H9 (cell line): ENCODE data around the gene PPP1R9A. TPM values are rescaled to one million over a fixed set of nuclear protein-coding genes. Genes with fewer than 3 reads are reported as not detected.

ENCODE experiments used
- DNase-seq: peaks from one replicate; pipeline ENCODE4 v3.0.0-alpha.2; 2017
- H2AFZ ChIP-seq: one replicate; pipeline ENCODE4 v1.6.1; 2013; ENCODE audit warnings: mild to moderate bottlenecking, low read length, control low read depth, moderate library complexity
- H2AK5ac ChIP-seq: 2 replicates; pipeline ENCODE4 v1.6.1; 2013; ENCODE audit warnings: low read length, control low read depth, mixed read lengths; ENCODE audit not compliant: insufficient read length
- H2BK120ac ChIP-seq: one replicate; pipeline ENCODE4 v1.6.1; 2013; ENCODE audit warnings: low read depth, mild to moderate bottlenecking, low read length, control low read depth, inconsistent platforms; ENCODE audit not compliant: poor library complexity, severe bottlenecking
- H2BK12ac ChIP-seq: 2 replicates; pipeline ENCODE4 v1.6.1; 2013; ENCODE audit warnings: low read length, control low read depth, mixed read lengths, low read depth; ENCODE audit not compliant: insufficient read length
- H2BK15ac ChIP-seq: 2 replicates; pipeline ENCODE4 v1.6.1; 2013; ENCODE audit warnings: low read depth, low read length, control low read depth
- H2BK20ac ChIP-seq: one replicate; pipeline ENCODE4 v1.6.1; 2013; ENCODE audit warnings: low read depth, mild to moderate bottlenecking, low read length, control low read depth, inconsistent platforms; ENCODE audit not compliant: poor library complexity, severe bottlenecking
- H2BK5ac ChIP-seq: 2 replicates; pipeline ENCODE4 v1.6.1; 2013; ENCODE audit warnings: low read length, control low read depth, mixed read lengths; ENCODE audit not compliant: insufficient read length
- H3K14ac ChIP-seq: 2 replicates; pipeline ENCODE4 v1.6.1; 2013; ENCODE audit warnings: low read length, control low read depth; ENCODE audit not compliant: insufficient read depth
- H3K18ac ChIP-seq: 2 replicates; pipeline ENCODE4 v1.6.1; 2013; ENCODE audit warnings: low read depth, mild to moderate bottlenecking, mixed read lengths, low read length, control low read depth; ENCODE audit not compliant: insufficient read length
- H3K23ac ChIP-seq: 2 replicates; pipeline ENCODE4 v1.6.1; 2013; ENCODE audit warnings: low read length, control low read depth, mixed read lengths, low read depth; ENCODE audit not compliant: insufficient read length
- H3K23me2 ChIP-seq: 2 replicates; pipeline ENCODE4 v1.6.1; 2013; ENCODE audit warnings: low read depth, mild to moderate bottlenecking, mixed read lengths, low read length, control low read depth; ENCODE audit not compliant: insufficient read length, poor library complexity, severe bottlenecking
- H3K27ac ChIP-seq: 2 replicates; pipeline ENCODE4 v1.5.1; 2013; ENCODE audit warnings: low read length, control low read depth, mixed read lengths, low read depth; ENCODE audit not compliant: insufficient read length
- H3K27me3 ChIP-seq: 2 replicates; pipeline ENCODE4 v1.6.1; 2013; ENCODE audit warnings: low read length, control low read depth, inconsistent platforms; ENCODE audit not compliant: insufficient read depth
- H3K4ac ChIP-seq: 2 replicates; pipeline ENCODE4 v1.6.1; 2013; ENCODE audit warnings: low read depth, mild to moderate bottlenecking, control low read depth, inconsistent platforms, low read length, moderate library complexity
- H3K4me1 ChIP-seq: 2 replicates; pipeline ENCODE4 v1.6.1; 2013; ENCODE audit warnings: low read length, control low read depth, inconsistent platforms; ENCODE audit not compliant: insufficient read depth
- H3K4me2 ChIP-seq: 2 replicates; pipeline ENCODE4 v1.6.1; 2013; ENCODE audit warnings: low read length, control low read depth, mixed read lengths; ENCODE audit not compliant: insufficient read length, insufficient read depth
- H3K56ac ChIP-seq: 2 replicates; pipeline ENCODE4 v1.6.1; 2013; ENCODE audit warnings: low read depth, mild to moderate bottlenecking, mixed read lengths, low read length, control low read depth; ENCODE audit not compliant: insufficient read length
- H3K79me1 ChIP-seq: 2 replicates; pipeline ENCODE4 v1.6.1; 2013; ENCODE audit warnings: low read depth, mild to moderate bottlenecking, moderate library complexity, low read length, control low read depth, inconsistent platforms; ENCODE audit not compliant: insufficient read depth, poor library complexity, severe bottlenecking
- H3K79me2 ChIP-seq: 2 replicates; pipeline ENCODE4 v1.6.1; 2013; ENCODE audit warnings: low read length, control low read depth, inconsistent platforms; ENCODE audit not compliant: insufficient read depth
- H3K9ac ChIP-seq: 2 replicates; pipeline ENCODE4 v1.6.1; 2013; ENCODE audit warnings: low read length, control low read depth, mixed read lengths; ENCODE audit not compliant: insufficient read length; ENCODE audit errors: extremely low read depth
- H3K9me3 ChIP-seq: one replicate; pipeline ENCODE4 v1.6.1; 2013; ENCODE audit warnings: low read depth, low read length, inconsistent platforms; ENCODE audit not compliant: control insufficient read depth
- H3T11ph ChIP-seq: one replicate; pipeline ENCODE4 v1.6.1; 2013; ENCODE audit warnings: mild to moderate bottlenecking, low read length, control low read depth, inconsistent platforms
- H4K20me1 ChIP-seq: one replicate; pipeline ENCODE4 v1.6.1; 2013; ENCODE audit not compliant: control insufficient read depth, insufficient read length, insufficient read depth
- H4K5ac ChIP-seq: 2 replicates; pipeline ENCODE4 v1.6.1; 2013; ENCODE audit warnings: low read depth, mild to moderate bottlenecking, mixed read lengths, low read length, control low read depth; ENCODE audit not compliant: insufficient read length
- H4K8ac ChIP-seq: replicated peaks from 2 replicates; pipeline ENCODE4 v1.6.1; 2013; ENCODE audit warnings: low read length, control low read depth, mixed read lengths, low read depth; ENCODE audit not compliant: insufficient read length
- H4K91ac ChIP-seq: 2 replicates; pipeline ENCODE4 v1.6.1; 2013; ENCODE audit warnings: low read depth, mild to moderate bottlenecking, moderate library complexity, mixed read lengths, low read length, control low read depth; ENCODE audit not compliant: insufficient read length
- H3K27ac Mint-ChIP-seq, 3 experiments: 2 replicates in 2 of 3; 3 replicates in 1 of 3; pipeline ENCODE4 v1.8.0; 2020 to 2021; ENCODE audit warnings: mixed read lengths in 3 of 3, mild to moderate bottlenecking in 1 of 3, moderate library complexity in 1 of 3
- H3K27me3 Mint-ChIP-seq: 2 replicates; pipeline ENCODE4 v1.8.0; 2021; ENCODE audit warnings: low read depth, mild to moderate bottlenecking, moderate library complexity, mixed read lengths
- H3K36me3 Mint-ChIP-seq, 3 experiments: 2 replicates in 2 of 3; 3 replicates in 1 of 3; pipeline ENCODE4 v1.8.0; 2020 to 2021; ENCODE audit warnings: low read depth in 3 of 3, mixed read lengths in 3 of 3; ENCODE audit not compliant: insufficient read depth in 1 of 3
- H3K4me1 Mint-ChIP-seq, 2 experiments: 2 replicates each; pipeline ENCODE4 v1.8.0; 2020; ENCODE audit warnings: mixed read lengths in 2 of 2
- H3K4me3 Mint-ChIP-seq, 2 experiments: 2 replicates in 1 of 2; 3 replicates in 1 of 2; pipeline ENCODE4 v1.8.0; 2020 to 2021; ENCODE audit warnings: mild to moderate bottlenecking in 2 of 2, mixed read lengths in 2 of 2, moderate library complexity in 1 of 2
- H3K9me3 Mint-ChIP-seq, 2 experiments: 2 replicates in 1 of 2; 3 replicates in 1 of 2; pipeline ENCODE4 v1.8.0; 2020; ENCODE audit warnings: mild to moderate bottlenecking in 2 of 2, mixed read lengths in 2 of 2, moderate library complexity in 1 of 2
- WGBS: extraction: QIAGEN DNeasy Blood & Tissue Kit; methylation state at CpG from one replicate; pipeline ENCODE4 v1.1.7; 2013; ENCODE audit warnings: missing lambda C conversion rate, low lambda C conversion rate, mixed read lengths; ENCODE audit not compliant: insufficient read length; ENCODE audit errors: extremely low coverage; 5-methylcytosine and 5-hydroxymethylcytosine counted together
- total RNA-seq: library from RNA; stranded (reverse); gene quantifications from 2 replicates; pipeline ENCODE4 v1.2.1, GENCODE V29; 2021
- TF ChIP-seq, protein P1 (sequence below): fragments of 200-600 bp; sonication (generic); conservative IDR thresholded peaks from 3 replicates; pipeline ENCODE4 v1.8.0; 2021; ENCODE audit warnings: antibody characterized with exemption, mild to moderate bottlenecking

PPP1R9A gene
- total RNA-seq, 1 experiment from 2014 or later, result 17.0 TPM

GRCh38 chr7:94970085-94970576, 62.7 kb downstream of the PPP1R9A start:
- H3K14ac ChIP-seq, result no peak overlapping the region
- H4K20me1 ChIP-seq, result no peaks in the 10 kb centered on the region
- H4K5ac ChIP-seq, result no peak overlapping the region
- no peak overlapping the region for H2BK120ac ChIP-seq
- H3K4me3 Mint-ChIP-seq, result no peak overlapping the region
- no peak overlapping the region for H2AFZ ChIP-seq
- H3K27me3 Mint-ChIP-seq, result no peaks in the 10 kb centered on the region
- no peak overlapping the region for H2BK12ac ChIP-seq
- no peak overlapping the region for H3K23ac ChIP-seq
- H3K79me1 ChIP-seq, result no peaks in the 10 kb centered on the region
- no peak overlapping the region for H2BK5ac ChIP-seq
- no peak overlapping the region for H3K9ac ChIP-seq
- H3K4ac ChIP-seq, result no peak overlapping the region
- H4K91ac ChIP-seq, result no peak overlapping the region
- H3K27ac ChIP-seq, result no peak overlapping the region
- no CpG with 5 or more reads among the region's 7 CpGs for WGBS
- peaks cover 3 to 4% (median 4%) of the 10 kb centered on the region in 3 experiments; a peak in 6 of 7 replicates for H3K36me3 Mint-ChIP-seq
- H4K8ac ChIP-seq, result no peak overlapping the region
- H2BK20ac ChIP-seq, result no peak overlapping the region
- no peak overlapping the region for H3K56ac ChIP-seq
- H3K79me2 ChIP-seq, result no peaks in the 10 kb centered on the region; the same call in 1 of the 2 replicates
- peaks cover 30 to 36% of the 10 kb centered on the region in 2 experiments for H3K4me1 Mint-ChIP-seq
- no peak overlapping the region for H3T11ph ChIP-seq
- H3K9me3 ChIP-seq, result no peaks in the 10 kb centered on the region
- no peak overlapping the region for H2AK5ac ChIP-seq
- H3K18ac ChIP-seq, result no peak overlapping the region
- peaks cover 3% of the 10 kb centered on the region in 2 experiments; a peak in 3 of 5 replicates for H3K9me3 Mint-ChIP-seq
- H3K4me2 ChIP-seq, result no peak overlapping the region
- TF ChIP-seq, protein P1, sequence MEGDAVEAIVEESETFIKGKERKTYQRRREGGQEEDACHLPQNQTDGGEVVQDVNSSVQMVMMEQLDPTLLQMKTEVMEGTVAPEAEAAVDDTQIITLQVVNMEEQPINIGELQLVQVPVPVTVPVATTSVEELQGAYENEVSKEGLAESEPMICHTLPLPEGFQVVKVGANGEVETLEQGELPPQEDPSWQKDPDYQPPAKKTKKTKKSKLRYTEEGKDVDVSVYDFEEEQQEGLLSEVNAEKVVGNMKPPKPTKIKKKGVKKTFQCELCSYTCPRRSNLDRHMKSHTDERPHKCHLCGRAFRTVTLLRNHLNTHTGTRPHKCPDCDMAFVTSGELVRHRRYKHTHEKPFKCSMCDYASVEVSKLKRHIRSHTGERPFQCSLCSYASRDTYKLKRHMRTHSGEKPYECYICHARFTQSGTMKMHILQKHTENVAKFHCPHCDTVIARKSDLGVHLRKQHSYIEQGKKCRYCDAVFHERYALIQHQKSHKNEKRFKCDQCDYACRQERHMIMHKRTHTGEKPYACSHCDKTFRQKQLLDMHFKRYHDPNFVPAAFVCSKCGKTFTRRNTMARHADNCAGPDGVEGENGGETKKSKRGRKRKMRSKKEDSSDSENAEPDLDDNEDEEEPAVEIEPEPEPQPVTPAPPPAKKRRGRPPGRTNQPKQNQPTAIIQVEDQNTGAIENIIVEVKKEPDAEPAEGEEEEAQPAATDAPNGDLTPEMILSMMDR, result no peak
- no peak overlapping the region; a peak in 1 of 7 replicates for H3K27ac Mint-ChIP-seq
- DNase-seq, result no peak
- no peaks in the 10 kb centered on the region for H3K27me3 ChIP-seq
- no peaks in the 10 kb centered on the region; the same call in 1 of the 2 replicates for H3K4me1 ChIP-seq
- no peaks in the 10 kb centered on the region for H3K23me2 ChIP-seq
- no peak overlapping the region for H2BK15ac ChIP-seq
